GM12874 (cell line): ENCODE results near the gene PTGFRN.
A peak's percentile ranks its signal among the peaks of the same experiment; 100 is the strongest.

Source experiments
- CTCF ChIP-seq: IDR thresholded peaks from 2 replicates; pipeline ENCODE4 v1.5.1; 2011; ENCODE audit warnings: low read depth, mild to moderate bottlenecking, control low read depth, low read length, moderate library complexity; ENCODE audit not compliant: insufficient read depth

Gene PTGFRN

DNA sequence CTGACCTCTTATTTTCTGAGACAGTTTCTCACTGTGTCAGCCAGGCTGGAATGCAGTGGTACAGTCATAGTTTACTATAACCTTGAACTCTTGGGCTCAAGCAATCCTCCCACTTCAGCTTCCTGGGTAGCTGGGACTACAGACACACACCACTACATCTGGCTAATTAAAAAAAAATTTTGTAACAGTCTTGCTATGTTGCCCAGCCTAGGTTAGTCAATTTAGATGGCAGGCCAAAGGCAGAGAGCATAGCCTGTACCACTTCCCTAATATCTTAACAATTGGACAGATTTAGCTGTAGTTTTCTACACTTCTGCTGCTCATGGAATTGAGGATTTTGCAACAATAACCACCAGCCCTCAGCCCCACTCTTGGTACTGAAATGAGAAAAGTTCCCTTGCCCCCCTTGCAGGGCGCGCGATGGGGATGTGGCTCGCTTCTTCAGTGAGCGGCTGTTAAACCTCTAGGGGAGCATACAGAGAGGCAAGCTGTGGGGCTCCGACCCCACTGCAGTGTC lies 34.9 kb upstream of the PTGFRN start:
- no peak for TF ChIP-seq CTCF

DNA sequence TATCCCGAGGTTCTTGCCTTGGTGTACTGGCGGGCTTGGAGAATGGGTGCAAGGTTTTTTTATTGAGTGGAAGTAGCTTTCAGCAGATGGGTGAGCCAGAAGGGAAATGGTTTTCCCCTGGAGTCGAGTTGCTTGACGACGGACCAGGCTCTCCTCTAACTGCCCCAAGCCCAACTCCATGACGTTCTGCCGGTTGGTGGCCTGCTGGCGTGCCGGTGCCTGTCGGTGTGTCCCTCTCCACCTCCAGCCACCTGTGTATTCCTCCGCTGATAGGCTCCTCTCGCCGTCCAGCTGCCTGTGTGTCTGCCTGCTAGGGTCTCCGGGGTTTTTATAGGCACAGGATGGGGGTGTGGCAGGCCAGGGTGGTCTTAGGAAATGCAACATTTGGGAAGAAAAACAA lies 34.3 kb upstream of the PTGFRN start:
- no peak for TF ChIP-seq CTCF

- TF ChIP-seq CTCF: no peak
These were observed 32.4 kb upstream of the PTGFRN start for GRCh38 chr1:116877141-116877818.

- no peak for TF ChIP-seq CTCF
These were observed 30.8 kb upstream of the PTGFRN start for GRCh38 chr1:116878804-116879477.

DNA sequence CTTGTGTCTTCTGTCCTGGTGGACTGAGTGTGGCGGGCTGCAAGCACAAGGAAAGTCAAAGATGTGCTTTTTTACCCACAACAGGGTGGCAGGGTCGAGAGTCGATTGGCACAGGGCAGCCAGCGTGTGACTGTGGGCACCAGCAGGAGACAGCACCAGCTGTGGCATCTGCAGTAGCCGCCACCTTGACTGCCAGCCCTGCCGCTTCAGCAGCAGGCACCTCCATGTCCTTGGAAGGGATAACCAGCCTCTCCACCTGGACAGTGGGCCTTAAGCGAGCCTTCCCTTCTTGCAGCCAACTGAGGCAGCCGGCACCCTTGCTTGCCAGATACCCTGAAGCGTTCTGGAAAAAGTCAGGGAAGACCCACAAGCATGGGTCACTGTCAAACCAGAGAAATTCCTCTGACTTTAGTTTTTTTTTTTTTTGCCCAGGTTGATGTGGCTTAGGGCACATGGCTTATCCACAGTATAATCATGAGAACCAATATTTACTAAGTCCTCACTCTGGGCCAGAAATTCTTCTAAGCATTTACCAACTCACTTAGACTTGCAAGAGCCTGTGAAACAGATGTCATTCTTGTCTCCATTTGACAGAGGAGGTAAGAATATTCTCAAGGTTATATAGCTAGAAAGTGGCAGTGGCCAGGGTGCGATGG lies 30.1 kb upstream of the PTGFRN start:
- TF ChIP-seq CTCF: no peak

DNA sequence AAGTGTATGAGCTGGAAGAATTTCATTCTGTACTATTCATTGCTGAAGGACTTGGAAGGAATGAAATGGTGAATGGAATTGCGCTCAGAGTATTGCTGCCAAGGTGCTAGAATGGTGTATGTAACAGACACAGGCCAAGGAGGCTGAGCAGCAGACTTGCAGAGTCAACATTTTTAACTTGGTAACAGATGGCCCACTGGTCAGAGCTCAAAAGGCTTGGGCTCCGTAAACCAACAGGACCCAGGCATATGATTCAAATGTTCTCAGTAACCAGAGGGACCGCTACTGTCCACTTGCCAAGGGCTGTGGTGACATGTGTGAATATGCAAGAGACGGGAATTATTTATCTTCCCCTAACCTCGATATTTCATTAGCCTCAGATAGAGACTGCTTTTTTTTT lies 28.8 kb upstream of the PTGFRN start:
- TF ChIP-seq CTCF: no peak

DNA sequence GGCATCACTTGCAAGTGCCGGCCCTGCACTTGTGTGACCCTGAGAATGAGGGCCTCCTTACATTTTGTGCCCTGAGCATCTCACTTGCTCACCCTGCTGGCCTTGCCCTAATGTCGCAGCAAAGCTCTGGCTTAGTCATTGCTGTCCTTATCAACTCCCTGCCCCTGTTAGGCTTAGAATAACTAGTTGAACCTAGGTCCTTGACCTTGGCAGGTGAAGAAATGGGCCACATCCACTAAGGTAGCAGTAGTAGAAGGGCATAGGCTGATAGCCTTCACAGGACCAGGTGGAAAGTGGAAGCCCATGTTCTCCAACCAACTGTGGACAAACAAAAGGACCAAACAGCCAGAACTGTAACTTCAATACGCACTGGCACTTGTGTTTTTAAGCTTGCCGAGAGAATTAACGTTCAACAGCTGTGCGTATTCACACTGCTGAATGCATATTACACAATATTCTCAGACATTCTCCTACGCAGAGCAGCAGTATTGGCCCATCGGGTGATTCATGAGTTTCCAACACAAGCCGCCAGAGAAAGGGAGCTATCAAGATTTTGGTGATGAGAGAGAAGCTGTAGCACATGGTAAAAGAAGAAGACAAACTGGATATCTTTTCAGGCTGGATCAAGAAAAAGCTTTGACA lies 27.7 kb upstream of the PTGFRN start:
- peak; percentile 74 for TF ChIP-seq CTCF
